ENCODE measurements around the gene OTOGL.
"Not testable (repeated sequence)": the region's sequence is repeated elsewhere in the genome, so short reads cannot be mapped to it uniquely, and the experiment has no call there.

OTOGL gene

DNA sequence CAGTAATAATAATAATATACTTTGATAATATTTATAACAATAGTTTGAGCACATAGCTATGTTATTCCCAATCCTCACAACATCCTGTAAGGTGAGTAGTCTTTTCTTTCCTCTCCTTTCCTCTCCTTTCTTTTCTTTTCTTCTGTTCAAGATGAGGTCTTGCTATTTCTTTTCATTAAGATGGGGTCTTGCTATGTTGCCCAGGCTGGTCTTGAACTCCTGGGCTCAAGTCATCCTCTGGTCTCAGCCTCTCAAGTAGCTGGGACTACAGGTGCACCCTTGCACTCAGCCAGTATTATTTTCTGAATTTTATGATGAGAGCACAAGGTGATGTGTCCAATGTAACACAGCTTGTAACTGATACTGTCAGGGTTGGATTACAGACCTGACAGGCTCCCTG, 134.6 kb downstream of the OTOGL start:
- no peak for DNase-seq

DNA sequence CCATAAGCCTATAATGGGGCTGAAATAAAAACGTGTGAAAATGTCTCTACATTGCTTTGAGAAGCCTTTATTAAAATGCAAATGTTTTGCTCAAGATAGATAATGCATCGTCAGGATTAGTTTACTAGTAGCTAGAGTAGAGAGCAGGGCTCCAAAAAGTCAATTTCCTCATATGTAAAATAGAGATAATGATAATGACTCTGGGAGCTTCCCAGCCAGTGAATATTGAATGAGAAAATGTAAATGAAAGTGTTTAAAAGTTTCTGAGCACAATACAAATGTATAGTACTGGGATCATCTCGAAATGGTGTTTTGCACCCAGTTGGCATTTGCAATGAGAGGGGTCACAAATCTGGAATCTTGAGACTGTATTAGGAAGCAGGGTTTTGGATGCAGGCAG, 135.3 kb downstream of the OTOGL start:
- DNase-seq = no peak

DNA sequence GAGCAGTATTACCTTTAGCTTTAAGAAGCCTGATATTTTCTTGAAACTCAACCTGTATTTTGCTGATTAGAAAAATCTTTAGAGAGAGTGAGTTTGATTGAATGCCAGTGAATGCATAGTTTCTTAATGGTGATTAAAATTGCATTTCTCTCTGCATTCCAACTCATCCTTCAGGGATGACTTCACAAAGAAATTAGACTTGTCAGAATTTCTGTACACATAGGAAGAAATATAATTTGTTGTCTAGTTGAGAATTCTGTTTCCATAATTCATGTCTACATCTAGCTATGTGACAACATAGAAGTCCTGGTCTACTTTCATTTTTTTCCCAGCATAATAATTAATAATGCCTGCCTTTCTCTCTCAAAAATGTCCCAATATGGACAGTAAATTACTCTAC, 136.6 kb downstream of the OTOGL start:
- DNase-seq = no peak

DNA sequence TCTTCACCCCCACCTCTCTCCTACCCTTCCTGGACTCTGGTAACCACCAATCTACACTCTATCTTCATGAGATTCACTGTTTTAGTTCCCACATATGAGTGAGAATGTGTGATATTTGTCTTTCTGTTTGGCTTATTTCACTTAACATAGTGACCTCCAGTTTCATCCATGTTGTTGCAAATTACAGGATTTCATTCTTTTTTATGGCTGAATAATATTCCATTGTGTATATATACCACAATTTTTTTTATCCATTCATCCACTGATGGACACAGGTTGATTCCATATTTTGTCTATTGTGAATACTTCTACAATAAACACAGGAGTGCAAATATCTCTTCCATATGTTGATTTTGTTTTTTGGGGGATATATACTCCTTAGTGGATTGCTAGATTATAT, 140.5 kb downstream of the OTOGL start:
- DNase-seq = no peak

DNA sequence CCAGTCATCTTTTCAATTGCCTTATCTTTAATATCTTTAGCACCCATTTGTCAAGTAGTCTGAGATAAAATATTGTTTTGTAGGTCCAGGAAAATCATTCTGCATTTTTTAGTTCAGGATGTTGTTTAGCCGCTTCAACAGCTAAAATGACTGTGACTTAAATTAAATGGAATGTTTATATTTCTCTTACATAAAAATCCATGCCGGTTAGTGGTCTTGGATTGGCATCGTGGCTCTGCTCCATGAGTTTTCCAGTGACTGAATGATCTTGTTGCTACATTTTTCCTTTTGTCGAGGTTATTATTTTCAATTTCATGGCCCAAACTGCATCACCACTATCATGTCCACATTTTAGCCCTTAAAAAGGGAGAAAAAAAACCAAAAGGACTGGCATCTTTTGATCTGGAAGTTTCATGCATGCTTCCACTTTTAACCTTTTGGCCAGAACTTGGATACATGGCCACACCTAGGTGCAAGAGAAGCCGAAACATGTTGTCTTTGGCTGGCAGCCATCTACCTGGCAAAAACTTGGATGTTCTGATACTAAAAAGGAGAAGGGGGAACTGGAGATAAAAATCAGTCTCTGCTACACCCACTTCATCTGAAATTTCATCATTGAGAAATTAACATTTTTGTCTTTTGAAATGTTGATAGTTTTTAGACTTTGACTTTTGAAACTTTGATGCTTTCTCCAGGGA, 142.4 kb downstream of the OTOGL start:
- DNase-seq = no peak

DNA sequence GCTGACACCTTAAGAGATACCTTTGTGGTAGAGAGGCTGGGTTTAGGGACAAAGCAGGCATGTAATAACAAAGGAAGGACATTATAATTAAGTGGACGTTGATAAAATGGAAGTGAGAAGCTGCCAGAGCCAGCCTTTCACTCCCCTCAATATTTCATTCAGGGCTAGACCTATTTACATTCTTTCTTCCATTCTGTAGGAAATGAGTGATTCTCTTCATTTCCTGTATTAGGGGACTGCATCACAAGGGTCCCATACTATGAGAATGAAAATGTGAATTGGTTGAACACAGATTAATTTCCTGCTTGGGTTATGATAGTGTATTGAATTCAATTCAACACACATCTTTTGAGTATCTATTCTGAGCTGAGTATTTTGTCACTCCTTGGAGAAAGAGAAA, 143.0 kb downstream of the OTOGL start:
- DNase-seq = no peak

DNA sequence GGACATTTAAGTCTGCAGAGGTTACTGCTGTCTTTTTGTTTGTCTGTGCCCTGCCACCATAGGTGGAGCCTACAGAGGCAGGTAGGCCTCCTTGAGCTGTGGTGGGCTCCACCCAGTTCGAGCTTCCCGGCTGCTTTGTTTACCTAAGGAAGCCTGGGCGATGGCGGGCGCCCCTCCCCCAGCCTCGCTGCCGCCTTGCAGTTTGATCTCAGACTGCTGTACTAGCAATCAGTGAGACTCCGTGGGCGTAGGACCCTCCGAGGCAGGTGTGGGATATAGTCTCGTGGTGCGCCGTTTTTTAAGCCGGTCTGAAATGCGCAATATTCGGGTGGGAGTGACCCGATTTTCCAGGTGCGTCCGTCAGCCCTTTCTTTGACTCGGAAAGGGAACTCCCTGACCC, 150.2 kb downstream of the OTOGL start:
- DNase-seq = not testable (repeated sequence)

DNA sequence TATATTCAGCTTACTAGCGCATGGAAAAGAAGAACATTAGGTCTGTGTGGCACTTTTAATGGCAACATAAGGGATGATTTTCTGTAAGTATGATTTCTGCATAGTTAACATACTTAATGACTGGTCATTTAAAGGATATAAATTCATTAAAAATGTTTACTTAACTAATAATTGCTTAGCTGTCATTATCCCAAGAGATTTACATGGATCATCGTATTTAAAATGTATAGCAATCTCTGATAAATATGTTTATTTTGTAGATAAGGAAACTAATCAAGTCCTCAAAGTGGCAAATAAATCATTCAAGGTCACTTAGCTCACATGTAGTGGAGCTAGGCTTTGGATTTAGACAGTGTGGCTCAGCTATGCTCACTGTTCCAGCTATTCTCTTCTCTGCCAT, 158.6 kb downstream of the OTOGL start:
- DNase-seq = no peak

DNA sequence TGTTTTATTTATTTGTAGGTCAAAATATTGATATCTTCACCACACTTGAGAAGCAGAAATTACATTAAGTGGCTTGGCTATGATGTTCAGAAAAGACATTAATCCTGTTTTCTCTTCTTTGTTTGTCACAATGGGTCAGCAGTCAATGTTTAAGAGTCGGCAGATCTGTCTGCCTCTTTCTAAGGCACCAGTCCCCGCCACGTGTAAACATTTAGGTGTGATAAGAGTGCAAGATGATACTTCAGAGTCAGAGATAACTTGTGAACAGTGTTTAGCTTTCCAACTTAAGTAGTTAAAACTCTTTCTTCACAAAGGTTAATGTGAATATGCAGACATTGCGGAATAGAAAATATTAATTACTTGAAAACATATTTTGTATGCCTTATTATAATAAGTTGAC, 160.9 kb downstream of the OTOGL start:
- DNase-seq = no peak

DNA sequence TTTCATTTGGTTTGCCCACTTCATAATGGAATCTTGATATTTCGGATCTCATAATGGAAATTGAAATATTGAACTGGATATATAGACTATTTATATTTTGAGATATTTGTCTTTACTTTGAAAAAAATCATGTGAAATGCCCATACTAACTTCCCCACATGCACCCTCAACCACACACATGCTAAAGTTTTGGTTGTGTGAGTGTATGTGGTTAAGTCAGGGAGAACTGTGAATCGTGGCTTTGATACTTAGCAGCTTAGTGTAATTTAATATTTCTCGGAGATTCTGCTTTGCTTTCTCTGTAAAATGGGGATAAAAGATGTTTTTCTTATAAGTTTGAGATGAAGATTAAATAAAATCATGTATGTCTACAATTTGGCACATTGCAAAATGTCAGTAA, 162.1 kb downstream of the OTOGL start:
- DNase-seq = no peak

DNA sequence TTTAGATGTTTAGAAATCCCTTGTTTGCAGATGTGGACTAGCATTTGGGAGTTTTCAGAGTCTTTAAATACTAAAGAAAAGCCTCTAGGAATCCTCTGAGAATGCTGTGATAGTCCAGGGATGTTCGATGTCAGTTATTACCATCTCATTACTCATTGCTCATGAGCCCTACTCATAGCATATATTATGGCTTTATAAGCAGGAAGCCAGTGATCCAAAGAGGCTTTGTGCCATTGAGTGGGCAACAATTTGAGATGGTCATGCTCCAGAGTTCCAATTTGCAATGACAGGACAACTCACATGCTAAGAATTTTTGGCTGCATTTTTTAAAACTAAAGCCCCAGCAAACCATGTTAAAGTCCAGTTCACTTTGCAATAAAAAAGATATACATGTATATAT, 163.0 kb downstream of the OTOGL start:
- DNase-seq = no peak

DNA sequence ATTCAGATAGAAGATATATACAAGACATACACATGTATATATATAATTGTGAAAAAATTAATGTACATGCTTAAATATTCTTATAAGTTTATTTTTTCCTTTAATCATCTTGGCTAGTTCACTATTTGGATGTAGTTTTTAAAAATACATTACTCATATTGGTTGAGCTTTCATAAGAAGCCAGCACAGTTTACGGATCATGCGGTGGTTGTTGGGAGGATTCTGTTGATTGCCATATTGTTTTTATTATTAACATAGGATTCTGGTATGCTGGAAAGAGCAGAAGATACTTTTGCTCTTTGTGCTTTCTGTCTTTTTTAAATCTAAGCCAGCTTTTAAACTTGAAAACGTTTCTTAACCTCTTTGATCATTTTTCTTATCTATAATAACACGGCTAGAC, 163.4 kb downstream of the OTOGL start:
- no peak for DNase-seq

DNA sequence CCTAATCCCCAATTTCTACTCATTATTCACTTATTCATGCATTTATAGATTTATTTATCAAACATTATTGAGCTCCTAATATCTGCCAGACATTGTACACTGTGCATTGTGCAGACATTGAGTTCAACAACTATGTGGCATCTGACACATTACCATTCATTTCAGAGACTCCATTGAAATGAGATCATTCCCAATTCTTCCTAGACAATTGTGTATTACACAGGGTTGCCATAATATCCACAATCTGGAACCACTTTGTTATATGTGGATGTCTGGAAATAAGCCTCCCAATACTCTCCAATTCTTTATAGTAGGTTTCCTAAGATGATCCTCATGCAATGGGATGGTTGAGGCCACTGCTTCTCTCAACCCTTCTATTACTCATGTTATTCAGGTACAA, 165.0 kb downstream of the OTOGL start:
- no peak for DNase-seq

DNA sequence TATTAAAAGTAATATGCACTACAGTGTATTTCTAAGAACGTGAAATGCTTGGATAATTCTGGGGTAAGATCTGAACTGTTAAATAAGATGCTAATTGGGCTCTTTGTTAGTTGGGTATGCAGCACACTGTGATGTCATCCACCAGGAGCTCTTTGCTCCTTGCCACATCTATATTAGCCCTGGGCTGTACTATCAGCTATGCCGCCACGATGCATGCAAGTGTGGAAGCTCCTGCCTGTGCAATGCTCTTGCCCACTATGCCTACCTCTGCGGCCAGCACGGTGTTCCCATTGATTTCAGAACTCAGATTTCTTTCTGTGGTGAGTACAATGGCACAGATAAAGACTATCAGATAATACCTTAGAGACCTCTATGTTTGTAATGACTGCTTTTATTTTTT, 165.6 kb downstream of the OTOGL start:
- no peak for DNase-seq

DNA sequence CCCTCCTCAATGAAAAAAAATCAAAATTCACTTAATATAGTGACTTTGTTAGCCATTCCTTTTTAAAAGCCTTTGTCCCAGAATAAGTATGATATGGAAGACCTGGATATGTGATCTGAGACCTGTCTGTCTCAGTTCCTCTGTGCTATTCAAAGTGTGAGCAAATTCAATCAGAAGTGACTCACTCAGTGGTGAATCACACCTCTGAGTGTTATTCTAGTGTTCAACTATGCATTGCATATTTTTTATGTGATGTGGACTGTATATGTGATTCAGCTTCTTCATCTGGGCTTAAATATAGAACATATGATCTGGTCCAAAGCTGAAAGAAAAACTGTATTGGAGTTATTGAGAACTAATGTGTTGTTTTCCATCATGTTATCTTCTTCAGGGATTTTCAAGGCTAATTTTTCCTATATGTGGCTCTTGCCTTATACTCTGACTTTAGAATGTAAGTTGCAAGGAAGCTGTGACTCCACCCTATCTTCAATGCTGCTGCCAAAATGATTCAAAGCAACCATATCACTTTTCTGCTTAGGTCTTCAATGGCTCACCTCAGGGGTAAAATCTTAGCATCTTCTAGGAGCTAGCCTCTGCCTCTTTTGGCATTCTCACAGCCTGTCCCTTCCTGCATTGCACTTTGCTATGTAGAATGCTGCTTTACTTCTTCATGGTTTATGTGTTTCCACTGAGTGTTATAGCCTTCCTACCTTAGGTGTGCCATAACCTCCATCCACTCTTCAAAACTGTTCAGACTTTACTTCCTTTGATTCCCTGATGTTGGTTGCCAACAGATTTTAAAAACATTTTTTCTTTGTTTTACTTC, 169.8 kb downstream of the OTOGL start:
- DNase-seq = no peak

DNA sequence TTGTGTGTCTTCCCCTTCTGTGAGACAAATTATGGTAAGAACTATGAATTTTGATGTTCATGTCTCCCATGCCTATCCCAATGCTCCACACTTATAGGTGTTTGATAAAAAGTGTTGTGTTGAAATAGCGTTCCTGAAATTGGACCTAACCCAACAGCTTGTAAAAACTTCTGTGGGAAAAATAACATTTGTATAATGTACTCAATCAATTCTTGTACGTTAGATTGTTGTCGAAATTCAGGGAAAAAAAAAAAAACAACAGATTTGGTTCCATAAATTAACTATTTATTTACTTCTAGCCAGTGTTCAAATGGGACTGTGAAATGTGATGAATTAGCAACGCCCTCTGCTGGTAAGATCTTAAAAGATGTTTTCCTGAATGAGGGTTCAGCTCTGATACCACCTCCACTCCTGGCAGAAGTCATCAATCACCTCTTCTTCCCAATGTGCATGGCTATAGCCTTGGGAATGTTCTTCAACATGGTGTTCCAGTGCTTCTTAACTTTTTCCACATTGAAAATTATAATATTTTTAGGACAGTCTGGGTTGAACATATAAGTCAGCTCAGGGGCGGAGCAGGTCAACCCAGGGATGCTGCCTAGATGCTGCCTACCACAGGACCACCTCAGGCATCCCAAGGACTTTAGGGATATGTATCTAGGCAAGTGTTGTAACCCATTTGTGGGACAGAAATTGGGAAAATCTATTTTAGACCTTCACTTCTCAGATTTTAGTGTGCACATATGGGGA, 170.6 kb downstream of the OTOGL start:
- DNase-seq = no peak

DNA sequence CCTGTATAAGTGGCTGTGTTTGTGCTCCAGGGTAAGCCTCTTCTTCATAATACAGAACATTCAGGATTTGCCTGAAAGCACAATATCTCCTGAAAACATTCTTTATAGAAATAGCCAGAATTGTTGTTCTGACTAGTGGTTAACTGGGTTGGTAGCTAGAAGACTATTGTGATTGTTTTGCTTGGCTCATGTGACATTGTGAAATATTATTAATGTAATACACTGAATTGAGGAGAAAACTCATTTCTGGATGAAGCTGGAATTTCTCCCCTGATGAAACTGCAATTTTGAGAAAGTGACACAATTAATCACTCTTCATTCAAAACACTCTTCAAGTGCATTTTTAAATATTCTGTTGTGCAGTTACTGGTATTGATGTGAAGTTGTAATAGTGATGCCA, 172.4 kb downstream of the OTOGL start:
- no peak for DNase-seq

DNA sequence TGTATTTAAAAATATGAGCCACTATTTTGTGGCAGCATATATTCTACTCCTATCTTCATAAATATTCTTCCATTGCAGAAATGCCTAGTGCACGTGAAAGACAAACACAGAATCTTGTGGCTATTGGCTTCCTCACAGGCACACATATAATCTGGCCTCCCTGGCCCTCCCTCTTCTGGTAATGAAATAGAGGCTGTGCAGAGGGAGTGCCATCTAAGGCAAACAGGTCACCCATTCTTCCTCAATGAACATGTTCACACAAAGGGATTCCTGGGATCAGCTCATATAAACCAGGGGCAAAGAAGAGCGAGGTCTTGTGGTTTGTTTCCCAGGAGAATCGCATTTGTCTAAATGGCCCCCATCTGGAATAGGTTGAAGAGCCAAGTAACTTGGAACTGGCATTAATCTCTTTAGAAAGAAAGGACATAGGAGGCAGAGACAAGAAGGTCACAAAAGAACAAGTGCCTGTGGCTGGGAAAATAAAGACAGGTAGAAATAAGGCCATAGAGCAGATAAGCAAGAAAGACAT, 173.1 kb downstream of the OTOGL start:
- no peak for DNase-seq

DNA sequence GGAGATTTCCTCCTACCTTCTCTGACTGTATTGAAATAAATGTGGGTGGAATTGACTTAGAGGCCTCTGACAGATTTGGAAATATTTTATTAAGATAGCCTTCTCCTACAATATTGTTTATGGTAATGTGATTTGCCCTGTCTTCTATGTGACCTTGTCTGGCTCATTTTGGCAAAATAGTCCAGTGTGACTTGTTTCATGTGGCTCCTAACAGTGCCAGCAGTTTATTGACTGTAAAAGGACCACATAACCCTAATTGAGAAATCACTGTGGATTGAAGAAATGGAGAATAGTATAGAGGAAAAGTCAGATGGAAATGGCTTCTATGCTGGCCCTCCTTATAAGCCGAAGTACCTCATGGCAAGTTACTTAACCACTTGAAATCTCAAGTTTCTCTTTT, 173.8 kb downstream of the OTOGL start:
- no peak for DNase-seq

DNA sequence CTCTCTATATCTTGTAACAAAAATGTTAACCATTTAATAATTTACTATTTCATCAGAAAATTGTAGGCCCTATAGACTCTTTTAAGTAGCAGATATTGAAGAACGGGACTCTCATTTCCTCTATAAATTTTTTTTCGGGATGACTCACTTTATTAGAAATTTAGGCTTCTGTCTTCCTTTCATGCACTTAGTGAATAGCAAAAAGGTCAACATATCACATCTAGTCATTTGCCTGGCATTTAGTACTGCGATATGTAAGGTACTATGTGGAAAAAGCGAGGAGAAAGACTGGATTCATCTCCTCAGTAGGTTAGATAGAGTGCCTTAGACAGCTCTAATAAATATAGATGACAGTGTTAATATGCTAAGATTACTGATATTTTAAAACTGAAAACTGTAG, 178.4 kb downstream of the OTOGL start:
- no peak for DNase-seq

DNA sequence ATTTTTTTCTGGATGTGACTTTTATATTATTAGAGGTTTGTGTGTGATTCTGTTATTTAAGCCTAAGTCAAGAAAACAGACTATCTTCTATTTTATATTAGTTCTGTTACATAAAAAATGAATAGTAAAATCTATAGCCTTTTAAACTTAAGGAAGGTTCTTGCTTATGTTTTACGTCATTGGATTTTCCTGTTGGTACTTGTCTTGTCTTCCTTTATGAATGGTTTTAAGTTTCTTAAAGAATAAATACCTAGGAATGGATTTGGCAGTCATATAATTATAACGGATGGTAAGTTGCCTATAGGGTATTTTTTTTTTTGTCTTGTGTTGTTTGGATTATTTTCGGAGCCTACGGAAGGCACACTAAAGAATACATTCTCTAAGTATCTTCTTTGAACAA, 182.9 kb downstream of the OTOGL start:
- no peak for DNase-seq

DNA sequence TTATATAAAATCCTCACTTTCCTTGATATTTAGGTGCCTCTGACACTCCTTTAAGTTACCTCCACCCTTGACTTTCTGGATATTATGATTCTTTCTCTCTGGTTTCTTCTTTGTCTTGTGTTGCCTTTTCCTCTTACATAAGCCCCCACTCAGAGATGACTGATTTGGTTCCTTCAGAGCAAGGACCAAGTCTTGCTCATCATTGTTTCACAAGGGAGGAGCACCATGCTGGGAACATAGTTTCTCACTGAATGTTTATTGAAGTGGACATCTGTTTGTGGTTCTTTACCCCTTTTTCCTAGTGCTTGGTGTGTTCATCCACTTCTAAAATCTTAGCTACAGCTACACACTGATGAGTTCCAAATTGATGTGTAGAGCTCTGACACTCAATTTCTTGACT, 183.4 kb downstream of the OTOGL start:
- no peak for DNase-seq

DNA sequence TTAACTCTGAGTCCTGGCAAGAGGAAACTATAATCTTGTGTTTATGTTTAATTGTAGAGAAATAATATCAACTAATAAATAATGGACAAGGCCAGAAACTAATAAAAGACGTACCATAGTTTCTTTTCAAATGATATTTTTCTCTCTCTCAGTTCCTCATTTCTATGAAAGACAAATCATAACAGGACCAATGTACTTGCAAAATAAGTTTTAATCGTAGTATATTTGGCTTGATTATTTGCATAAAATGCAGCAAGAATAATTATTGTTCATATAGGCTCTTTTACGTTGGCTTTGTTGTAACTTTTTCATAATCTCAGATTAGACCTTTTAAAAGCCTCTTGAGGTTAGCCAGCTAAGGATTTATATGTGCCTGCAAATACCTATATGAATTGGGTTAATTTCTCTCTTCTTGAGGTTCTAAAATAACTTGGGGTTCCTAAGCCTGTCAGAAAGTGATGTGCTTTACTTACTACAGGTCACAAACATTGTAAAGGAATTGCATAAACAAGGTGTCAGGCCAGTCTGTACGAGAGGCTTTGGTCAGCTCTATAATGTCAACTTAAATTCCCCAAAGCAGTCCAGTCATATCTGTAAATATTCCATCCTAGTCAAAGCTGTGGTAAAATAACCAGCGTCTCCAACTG, 191.9 kb downstream of the OTOGL start:
- DNase-seq = no peak

All from stimulated activated CD4-positive, alpha-beta T cell treated with anti-CD3 and anti-CD28 coated beads, Interleukin-15, amount 100 ng/mL, for 24 hours (primary cell).